Brain microvascular endothelial cell (primary cell): Measurements from ENCODE around the gene PDSS2.

Source experiments
- DNase-seq: peaks from one replicate; pipeline ENCODE4 v3.0.0-alpha.2; 2020
- H3K27ac ChIP-seq: fragments of 250-450 bp; sonication (Bioruptor Pico); 2 replicates; pipeline ENCODE4 v1.5.1; 2020; ENCODE audit warnings: mild to moderate bottlenecking, moderate library complexity
- H3K27me3 ChIP-seq: fragments of 250-450 bp; sonication (Bioruptor Pico); replicated peaks from 2 replicates; pipeline ENCODE4 v1.5.1; 2020; ENCODE audit warnings: mild to moderate bottlenecking
- H3K36me3 ChIP-seq: fragments of 250-450 bp; sonication (Bioruptor Pico); replicated peaks from 2 replicates; pipeline ENCODE4 v1.5.1; 2020; ENCODE audit warnings: mild to moderate bottlenecking
- H3K4me3 ChIP-seq: 2 replicates; pipeline ENCODE4 v1.5.1; 2011; ENCODE audit warnings: low read depth, mild to moderate bottlenecking, control low read depth, low read length, moderate library complexity
- CTCF ChIP-seq: IDR thresholded peaks from 2 replicates; pipeline ENCODE4 v1.5.1; 2011; ENCODE audit warnings: low read depth, mild to moderate bottlenecking, moderate library complexity, low read length, control low read depth, inconsistent platforms; ENCODE audit errors: missing control alignments
- in situ Hi-C: cut with HindIII; loops from 2 replicates; pipeline ENCODE4 v1.10.0; 2017; ENCODE audit warnings: low sequenced_read_pairs, low pct_ligation_motif_present

PDSS2 gene

DNA sequence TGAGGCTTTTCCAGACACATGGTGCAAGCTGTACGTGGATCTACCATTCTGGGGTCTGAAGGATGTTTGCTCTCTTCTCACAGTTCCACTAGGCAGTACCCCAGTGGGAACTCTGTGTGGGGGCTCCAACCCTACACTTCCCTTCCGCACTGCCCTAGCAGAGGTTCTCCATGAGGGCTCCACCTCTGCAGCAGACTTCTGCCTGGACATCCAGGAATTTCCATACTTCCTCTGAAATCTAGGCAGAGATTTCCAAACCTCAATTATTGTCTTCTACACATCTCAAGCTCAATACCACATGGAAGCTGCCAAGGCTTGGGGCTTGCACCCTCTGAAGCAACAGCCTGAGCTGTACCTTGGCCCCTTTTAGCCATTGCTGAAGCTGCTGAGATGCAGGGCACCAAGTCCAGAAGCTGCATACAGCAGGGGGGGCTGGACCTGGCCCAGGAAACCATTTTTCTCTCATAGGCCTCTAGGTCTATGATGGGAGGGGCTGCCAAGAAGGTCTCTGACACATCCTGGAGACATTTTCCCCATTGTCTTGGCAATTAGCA, 11.6 kb downstream of the PDSS2 start:
- no peak overlapping the region for H3K27ac ChIP-seq
- H3K36me3 ChIP-seq = no peaks in the 10 kb centered on the region
- H3K27me3 ChIP-seq = no peaks in the 10 kb centered on the region
- TF ChIP-seq CTCF = no peak
- DNase-seq = no peak
- H3K4me3 ChIP-seq = no peak overlapping the region
- in situ Hi-C loops = no loop called here

GRCh38 chr6:107444277-107444676, 15.1 kb downstream of the PDSS2 start:
- H3K36me3 ChIP-seq = no peaks in the 10 kb centered on the region
- no peak for TF ChIP-seq CTCF
- H3K27ac ChIP-seq = no peak overlapping the region
- in situ Hi-C loops = no loop called here
- no peaks in the 10 kb centered on the region for H3K27me3 ChIP-seq
- no peak overlapping the region for H3K4me3 ChIP-seq
- no peak for DNase-seq

DNA sequence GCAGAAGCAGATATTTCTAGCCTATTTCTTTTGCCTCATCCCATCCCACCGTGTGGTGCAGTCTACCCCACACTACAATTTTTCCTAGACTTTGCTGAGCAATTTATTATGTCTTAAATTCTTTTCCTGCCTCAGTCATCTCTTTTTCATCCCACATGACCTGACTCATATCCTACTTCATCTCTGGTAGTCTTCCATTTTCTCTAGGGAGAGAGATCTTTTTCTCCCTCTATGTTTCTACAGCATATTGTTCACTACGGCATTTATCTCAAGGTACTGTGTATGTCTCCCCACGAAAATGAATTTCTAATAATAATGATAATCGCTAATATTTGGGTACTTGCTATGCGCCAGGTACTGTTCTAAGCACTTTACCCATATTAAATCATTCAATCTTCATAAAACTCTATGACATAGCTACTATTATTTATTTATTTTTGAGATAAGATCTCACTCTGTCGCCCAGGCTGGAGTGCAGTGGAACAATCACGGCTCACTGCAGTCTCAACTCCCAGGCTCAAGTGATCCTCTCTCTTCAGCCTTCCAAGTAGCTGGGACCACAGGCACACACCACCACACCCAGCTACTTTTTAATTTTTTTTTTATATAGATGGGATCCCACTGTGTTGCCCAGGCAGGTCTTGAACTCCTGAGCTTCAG, 15.6 kb downstream of the PDSS2 start:
- no peaks in the 10 kb centered on the region for H3K27me3 ChIP-seq
- no peak for TF ChIP-seq CTCF
- H3K4me3 ChIP-seq = no peak overlapping the region
- peak overlapping the region; percentile 30 for H3K27ac ChIP-seq
- in situ Hi-C loops = no loop called here
- DNase-seq = peak; percentile 11
- no peaks in the 10 kb centered on the region for H3K36me3 ChIP-seq

- no peak for DNase-seq
- Histone ChIP-seq H3K27ac (no peak overlapping the region), H3K27me3 (no peaks in the 10 kb centered on the region), H3K36me3 (no peaks in the 10 kb centered on the region), H3K4me3 (no peak overlapping the region)
- in situ Hi-C loops = no loop called here
- no peak for TF ChIP-seq CTCF
Measured at GRCh38 chr6:107442938-107443607, 16.3 kb downstream of the PDSS2 start.

DNA sequence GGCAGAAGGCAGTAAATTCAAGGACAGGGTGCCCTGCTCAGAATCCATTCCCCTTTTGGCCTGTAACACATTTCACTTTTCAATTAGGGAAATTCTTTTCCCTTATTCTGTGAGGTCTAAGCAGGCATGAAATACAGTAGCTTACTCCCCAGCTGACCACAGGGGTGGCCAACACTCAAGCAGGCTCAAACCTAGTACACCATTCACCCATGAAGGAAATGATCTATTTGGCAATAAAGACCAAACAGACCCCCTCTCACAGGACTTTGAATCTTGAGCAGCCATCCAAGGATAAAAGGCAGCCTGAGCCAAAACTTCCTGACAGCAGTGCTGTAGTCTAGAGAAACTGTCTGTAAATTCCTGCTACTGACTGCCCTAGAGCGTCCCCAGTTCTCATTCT, 17.7 kb downstream of the PDSS2 start:
- no peak for TF ChIP-seq CTCF
- DNase-seq = no peak
- H3K36me3 ChIP-seq = no peaks in the 10 kb centered on the region
- no peak overlapping the region for H3K27ac ChIP-seq
- in situ Hi-C loops = no loop called here
- no peaks in the 10 kb centered on the region for H3K27me3 ChIP-seq
- H3K4me3 ChIP-seq = no peak overlapping the region
